ENCODE measurements around the gene RBM19.

The RBM19 gene

DNA sequence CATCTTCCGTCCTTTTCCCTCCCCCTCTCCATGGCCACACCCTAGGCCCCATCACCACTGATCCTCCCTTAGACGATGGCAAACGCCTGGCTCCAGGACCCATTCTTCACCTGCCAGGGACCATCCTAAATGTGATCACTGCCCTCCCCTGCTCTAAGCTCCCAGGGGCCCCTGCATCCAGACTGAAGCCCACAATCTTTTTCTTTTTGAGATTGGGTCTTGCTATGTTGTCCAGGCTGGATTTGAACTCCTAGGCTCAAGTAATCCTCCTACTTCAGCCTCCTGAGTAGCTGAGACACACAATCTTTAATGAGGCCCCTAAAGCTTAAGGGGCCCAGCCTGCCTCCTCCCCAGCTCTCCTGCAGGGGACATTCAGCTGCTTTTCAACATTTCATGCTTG, 15.3 kb downstream of the RBM19 start:
- DNase-seq: no peak

DNA sequence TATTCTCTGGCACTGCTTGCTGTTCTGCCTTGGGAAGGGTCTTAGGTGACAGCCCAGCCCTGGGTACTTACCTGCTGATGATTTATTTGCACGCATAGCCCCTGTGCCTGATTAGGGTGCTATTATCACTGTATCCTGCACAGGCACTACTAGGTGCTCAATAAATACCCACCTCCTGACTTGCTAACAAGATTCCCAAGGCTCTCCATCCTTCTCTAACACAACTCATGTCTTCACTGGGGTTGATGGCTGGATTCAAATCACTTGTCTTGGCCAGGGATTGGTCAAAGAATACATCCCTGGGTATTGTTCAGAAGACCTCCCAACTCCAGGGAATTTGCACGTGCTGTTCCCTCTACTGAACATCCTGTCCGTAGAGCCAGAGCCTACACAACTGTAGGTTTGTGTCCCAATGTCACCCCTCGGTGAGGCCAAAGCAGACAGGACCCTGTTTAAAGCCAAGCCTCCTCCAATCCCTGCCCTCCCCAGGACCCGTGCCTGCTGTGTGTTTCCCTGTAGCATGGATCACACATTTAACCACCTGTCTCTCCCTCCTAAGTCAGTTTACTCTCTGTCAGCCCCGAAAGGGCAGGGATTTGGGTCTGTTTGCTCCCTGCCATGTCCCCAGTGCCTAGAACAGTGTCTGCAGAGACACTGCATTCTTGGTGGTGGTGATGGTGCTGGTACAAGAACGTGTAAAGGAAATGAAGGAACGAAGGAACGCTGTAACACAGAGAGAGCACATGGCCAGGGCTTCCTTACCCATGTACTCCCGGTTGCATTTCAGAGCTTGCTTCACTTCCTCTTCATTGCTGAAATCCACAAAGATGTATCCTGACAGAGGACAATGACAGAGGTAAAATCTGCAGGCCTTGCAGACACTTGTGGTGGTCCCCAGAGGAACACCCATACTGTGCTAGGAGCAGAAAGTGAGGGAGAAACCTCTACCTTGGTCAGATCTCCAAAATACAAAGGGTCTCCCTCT, 16.5 kb downstream of the RBM19 start:
- no peak for DNase-seq

DNA sequence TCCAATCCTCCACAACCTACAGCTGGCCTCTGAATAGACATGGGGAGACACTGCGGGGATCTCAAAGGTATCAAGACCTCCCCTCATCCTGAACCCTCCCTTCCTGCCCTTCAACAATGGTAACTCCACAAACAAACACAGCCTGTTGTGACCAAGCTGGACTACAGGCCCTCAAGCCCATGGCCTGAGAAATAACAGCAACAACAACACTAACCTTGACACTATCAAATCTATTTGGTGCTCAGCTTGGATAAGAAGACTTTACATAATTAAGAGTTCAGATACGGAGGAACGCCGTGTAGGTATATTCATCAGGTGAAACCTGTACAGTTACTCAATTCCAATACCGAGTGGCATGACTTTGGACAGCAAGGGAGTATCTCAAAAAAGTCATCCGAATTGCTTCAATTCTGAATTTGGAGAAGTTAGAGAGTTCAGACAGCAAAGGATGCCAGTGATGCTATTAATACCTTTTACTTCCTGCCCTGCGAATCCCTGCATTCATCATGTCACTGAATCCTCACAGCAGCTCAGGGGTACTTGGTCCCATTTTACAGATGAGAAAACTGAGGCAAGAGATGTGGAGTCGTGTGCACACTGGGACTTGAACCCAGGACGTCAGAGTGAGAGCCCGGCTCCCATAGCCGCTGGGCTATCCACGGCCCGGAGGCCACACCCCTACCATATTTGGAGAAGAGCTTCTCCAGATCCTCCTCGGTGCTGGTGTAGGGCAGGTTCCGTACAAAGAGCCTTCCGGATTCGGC, 17.8 kb downstream of the RBM19 start:
- DNase-seq: no peak

DNA sequence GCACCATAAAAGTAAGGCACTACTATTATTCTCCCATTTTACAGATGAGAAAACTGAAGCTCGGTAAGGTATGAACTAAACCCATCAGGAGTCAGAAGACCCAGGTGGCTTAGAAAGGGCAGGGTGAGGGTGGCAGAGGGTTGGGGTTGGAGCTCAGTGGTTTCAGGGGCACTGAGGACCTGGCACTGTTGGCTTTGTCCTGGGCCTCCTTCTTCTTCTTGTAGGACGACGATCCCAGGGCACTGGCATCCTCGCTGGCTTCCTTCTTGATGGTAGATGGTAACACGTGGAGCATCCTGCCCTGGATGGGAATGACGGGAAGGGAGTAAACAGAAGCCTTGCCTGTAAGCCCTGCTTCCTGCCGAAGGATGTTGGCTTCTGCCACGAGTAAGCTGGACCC, 19.9 kb downstream of the RBM19 start:
- DNase-seq: no peak

DNA sequence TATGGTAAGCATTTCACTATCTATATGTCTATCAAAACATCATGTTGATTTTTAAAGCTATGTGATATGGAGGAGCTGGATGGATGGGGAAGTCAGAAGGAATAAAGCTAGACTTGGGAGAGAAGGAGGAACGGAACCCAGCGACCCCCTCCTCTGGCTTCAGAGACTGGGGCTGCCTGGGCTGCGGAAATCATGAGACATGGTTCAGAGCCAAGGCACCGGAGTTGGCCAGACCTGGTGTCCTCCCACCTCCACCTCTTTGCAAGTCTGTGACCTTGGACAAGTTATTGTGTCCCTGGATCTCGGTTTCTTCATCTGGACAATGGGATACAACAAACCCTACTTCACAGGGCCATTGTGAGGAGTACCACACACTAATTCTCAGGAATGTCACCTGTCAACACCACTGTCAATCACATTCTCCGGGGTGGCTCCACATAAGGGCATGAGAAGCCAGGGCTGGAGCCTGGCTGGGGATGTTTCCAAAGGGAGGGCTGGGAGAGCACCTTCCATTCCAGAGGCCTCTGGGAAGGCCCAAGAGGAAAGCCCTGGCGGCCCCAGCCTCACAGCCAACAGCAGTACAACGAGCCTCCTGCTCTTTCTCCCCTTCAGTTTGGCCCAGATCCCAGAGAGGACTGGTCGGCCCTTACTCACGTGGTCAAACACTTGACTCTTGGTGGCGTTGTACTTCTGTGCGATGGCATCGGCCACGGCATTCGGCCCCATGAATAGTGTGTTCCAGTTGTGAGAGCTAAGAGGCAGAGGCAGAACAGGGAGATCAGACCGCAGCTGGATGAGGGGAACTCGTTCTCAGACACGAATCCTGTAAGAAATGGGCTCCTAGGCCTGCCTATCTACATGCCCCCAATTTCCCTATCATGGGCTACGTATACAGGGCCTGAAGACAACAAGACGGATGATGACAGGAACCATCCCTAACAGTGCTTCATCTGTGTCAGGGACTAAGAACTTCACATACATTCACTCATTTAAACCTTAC, 20.7 kb downstream of the RBM19 start:
- no peak for DNase-seq

DNA sequence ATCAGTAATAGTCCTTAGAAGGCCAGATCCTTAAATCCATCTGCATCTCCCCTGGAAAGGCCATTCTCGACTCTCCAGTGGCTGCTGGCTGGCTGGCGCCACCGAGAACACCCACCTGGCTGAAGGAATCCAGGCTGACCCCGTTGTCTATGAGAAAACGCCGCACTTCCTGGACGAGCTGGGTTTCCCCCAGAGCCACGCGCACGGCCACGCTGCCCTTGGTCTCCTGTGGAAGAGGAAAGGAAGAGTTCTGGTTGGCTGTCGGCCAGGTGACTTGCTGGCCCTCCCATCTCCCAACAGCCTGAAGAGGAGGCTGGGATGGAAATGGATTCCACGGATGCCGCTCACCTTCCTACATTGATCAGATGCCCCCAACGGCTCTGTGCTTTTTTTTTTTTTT, 23.9 kb downstream of the RBM19 start:
- DNase-seq: no peak

DNA sequence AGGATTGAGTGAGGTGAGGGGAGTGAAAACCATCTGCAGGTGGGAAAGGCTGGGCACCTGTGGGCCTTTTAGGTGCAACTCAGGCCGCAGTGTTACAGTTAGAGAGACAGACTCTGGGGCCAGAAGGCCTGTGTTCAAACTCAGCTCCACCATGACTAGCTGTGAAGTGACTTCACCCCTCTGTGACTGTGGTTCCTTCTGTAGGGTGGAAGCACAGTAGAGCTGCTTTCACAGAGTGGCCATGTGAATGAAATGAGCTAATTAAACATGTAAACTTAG, 25.0 kb downstream of the RBM19 start:
- no peak for DNase-seq

DNA sequence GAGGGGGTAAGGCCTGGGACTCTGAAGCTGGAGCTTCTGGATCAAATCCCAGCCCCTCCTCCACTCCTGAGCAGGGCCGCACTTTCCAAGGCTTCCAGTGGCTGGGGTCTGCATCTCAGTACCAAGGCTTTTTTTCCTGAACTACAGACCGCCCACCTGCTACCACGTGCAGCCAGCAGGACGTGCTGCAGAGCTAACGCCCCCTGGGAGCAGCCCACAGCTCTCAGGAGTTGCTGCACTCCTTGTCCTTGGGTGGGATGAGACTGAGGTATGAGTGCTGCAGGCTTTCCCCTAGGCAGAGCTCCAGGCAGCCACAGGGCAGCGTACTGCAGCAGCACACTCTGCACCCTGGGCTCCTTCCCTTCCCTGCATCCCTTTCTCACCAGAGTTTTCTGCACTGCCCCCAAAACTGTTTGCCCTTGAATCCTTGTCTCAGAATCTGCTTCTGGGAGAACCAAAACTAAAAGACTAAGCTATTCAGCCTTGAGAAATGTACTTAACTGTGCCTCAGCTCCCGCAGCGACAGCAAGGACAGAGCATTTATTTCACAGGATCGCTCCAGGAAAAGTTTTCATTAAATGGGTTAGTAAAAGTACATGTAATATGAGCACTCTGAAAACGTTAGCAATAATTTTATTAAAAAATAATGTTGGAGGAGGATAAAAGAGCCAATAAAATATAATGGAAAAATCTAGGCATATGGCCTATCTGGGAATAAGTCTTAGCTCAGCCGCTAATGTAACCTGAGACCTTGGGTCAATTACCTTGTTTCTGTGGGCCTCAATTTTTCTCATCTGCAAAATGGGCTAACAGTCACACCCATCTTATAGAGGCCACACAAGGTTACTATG, 25.5 kb downstream of the RBM19 start:
- no peak for DNase-seq

DNA sequence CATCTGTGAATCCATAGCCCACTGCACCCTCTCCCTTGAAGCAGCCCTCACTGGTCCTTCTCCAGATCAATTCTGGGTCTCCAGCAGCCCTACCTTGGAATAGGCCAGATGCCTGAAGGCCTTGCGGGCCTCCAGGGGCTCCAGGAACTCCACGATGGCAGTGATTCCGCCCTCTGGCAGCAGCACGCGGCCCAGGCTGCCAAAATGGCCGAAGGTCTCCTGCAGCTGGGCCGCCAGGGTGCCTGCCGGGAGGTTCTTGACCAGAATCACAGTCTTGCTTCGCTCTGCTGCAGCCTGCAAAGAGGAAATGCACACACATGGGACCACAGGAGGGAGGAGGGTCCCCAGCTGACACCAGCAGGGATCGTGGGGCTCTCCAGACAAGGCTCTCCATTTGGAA, 26.3 kb downstream of the RBM19 start:
- DNase-seq: no peak

DNA sequence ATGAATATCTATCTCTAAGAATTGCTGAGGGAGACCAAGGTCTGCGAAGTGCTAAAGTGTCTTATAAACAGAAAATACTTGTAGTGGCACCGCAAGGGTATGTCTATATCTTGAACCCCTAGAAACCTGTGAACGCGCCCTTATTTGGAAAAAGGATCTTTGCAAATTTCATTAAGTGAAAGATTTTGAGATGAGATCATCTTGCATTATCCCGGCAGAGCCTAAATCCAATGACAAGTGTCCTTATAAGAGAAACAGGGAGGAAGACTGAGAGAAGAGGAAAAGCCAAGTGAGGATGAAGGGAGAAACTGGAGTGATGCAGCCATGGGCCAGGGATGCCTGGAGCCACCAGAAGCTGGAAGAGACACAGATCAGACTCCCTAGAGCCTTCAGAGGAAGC, 27.7 kb downstream of the RBM19 start:
- DNase-seq: no peak

DNA sequence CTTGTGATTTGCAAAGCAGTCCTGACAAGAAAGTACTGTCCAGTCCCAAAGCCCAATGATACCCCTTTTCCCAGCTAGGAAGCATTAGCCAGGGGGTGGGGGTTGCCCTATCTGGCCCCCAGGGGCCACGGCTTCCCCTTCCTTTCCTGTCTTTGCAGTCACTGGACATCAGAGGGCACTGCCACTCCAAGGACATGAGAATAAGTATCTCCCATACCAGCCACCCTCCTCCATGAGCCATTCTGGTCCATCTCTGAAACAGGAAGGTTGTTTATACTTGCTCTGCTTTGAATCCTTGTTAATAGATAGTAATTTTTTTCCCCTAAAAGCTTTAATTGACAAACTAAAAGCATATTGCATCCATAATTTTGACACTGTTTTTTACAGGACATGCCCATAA, 29.7 kb downstream of the RBM19 start:
- DNase-seq: no peak

DNA sequence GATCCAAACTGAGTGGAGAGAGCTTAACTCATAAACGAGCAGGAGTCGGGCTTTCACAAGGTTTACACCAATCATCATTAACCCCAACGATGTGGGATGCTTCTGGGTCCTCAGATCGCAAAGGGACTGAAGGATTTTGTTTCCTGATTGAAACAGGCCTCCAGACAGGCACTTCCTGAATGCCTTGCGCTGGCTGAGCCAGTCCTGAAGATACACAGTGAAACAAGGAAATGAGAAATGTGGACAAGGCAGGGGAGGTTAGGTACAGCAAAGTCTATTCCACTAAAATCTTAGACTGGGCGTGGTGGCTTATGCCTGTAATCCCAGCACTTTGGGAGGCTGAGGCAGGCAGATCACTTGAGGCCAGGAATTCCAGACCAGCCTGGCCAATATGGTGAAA, 30.7 kb downstream of the RBM19 start:
- DNase-seq: no peak

DNA sequence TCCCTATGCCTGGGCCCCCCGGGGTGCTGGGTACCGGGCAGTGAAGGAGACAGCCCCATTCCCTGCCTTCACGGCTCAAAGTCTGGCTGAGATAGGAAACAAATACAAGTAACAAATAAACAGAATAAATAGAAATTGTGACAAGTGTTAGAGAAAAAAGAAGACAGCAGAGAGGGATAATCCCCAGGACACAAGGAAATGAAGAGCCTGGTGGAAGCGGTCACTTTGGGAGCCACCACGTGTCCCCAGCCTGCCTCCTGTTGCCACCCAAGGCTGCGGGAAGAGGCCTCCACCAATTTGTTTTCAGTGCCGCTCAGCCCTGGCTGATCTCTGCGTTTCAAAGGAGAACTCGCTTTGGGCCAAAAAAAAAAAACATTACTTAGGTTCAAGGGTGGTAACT, 31.2 kb downstream of the RBM19 start:
- no peak for DNase-seq

DNA sequence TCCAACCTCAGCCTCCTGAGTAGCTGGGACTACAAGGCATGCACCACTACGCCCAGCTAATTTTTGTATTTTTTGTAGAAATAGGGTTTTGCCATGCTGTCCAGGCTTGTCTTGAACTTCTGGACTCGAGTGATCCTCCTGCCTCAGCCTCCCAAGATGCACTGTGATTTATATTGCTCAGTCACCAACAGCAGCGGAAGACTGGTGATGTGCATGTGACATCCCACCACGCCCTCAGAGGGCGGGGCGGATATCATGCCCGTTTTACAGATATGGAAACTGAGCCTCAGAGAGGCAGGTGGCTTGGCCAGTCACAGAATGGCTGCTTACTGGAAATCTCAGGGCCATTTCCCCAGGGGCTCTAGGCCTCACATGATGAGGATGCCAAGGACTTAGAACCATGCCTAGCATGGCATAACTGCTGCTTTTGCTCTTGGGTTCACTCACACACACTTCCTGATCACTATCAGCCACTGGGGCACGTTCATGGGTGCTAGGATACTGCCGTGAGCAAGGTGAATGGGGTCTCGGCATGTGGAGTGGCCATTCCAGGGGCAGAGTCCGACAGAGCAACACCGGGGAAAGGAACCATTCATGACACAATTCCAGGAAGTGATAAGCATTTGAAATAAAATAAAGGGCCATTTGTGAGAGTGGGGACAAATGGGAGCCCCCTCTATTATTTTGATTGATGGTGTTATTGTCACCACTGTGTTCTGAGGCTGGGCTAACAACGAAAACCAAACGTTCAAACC, 31.9 kb downstream of the RBM19 start:
- no peak for DNase-seq

DNA sequence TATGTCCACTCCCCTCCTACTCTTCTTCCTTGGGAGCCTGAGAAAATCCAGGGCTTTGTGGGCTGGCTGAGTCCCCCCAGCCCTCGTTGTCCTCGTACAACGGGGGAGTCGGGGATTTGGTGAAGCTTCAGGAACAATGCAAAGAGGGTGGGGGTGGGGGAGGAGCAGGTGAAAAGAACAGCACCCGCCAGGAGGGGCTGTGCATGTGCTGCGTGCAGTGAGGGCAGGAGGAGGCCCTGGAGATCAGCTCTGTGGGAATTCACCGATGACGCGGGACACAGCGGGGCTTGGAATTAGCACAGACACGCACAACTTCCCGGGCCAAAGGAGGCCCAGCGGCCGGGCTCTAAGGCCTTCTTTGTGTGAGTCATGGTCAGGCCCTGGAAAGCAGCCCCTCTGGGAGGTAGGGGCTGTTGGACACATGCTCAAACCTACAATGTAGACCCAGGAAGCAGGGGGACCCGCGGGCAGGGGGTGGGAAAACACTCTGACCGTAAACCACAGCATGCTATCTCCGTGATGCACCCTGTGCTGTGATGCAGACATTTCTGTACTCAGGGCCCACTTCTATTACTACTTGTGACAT, 32.8 kb downstream of the RBM19 start:
- no peak for DNase-seq

DNA sequence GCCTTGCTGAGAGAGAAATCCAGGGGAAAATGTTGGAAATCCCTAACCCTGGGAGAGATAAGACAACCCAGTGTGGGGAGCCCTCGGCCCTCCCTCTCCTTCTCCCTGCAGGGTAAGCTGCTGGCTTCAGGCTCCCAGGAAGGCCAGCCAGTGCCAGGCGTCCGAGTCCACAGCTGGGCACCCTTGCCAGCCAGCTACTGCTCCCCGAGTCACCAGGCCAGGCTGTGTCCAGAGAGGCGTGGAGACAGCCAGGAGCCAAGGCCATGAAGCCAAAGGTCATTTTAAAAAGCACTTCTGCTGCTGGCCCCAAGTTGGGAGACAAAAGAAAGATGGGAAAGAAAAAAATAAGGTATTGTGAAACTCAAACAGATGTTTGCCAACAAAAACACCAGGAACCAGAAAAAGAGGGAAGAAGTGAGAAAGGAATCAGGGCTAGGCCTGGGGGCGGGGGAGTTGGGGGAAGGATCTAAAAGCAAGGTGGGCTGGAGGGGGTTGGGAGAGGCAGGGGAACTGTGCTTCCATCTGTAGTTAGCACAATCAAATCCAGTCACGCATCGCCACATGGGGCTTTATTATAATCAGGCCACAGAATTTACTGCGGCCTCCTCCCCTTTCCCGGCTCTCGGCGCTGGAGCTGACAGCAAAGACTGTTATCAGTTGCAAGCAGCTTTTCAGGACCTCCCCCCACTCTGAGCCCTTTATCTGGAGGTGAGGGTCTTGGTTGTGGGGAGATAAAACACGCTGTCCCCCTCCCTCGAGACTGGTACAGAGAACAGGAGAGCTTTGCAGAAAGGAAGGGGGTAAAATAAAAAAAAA, 33.5 kb downstream of the RBM19 start:
- DNase-seq: no peak

DNA sequence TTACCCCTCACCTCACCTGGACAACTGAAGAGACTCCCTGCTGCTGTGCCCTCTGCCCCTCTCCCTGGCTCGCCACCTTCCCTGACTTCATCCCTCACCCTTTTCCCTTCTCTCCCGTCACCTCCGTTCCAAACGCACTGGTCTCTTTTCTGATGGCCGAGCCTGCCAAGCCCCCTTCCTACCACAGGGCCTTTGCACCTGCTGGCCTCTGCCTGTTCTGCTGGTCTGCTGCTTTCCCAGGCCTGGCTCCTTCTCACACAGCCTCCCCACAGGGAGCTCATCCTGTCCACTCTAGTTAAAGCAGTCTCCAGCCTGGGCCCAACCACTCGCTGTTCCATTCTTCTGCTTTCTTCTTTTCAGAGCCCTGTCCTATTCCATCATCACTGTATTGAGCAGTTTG, 34.6 kb downstream of the RBM19 start:
- no peak for DNase-seq

DNA sequence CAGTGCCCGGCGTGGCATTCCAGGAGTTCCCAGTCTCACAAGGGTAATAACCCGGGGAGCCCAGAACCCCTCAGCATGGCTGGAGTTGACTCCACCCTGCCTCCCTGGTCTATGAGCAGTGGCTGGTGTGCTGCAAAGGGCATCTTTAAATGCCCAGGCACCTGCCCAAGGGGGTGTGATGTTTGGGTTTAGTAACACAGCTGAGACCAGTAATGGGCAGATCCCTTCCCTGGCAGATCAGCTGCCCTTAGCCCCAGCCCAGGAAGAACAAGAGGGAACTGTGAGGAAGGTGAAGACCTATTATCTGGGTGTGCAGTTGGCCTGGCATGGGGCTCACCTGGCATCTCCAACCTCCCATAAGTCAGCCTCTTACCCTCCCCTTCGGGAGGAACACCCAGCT, 35.9 kb downstream of the RBM19 start:
- no peak for DNase-seq

DNA sequence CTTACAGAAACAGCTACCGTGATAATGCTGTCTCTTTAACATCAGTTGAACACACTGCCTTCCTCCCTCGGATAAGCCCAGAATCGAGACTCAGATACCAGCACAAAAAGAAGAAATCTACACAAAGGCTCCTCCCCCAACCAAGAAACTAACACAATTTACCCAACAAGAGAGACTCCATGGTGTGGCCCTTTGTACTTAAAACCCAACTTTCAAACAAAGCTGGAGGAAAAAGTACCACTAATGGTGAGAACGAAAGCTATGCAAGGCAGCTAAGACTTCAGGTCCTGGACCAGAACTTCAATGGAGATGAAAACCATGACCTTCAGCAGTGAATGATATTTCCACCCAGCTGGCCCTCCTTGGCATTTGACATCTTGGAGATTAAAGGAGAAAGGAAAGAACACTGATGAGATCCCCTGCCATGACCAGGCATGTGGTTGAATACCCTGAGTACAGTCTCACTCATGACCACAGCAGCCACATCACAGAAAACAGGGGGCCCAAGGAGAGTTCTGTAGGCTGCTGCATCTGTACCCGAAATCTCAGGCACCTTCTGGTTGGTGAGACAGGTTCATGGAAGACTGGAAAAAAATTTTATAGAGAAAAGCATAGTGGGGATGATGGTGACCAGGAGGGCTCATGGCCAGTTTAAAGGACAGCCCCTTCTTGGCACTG, 36.7 kb downstream of the RBM19 start:
- DNase-seq: no peak

DNA sequence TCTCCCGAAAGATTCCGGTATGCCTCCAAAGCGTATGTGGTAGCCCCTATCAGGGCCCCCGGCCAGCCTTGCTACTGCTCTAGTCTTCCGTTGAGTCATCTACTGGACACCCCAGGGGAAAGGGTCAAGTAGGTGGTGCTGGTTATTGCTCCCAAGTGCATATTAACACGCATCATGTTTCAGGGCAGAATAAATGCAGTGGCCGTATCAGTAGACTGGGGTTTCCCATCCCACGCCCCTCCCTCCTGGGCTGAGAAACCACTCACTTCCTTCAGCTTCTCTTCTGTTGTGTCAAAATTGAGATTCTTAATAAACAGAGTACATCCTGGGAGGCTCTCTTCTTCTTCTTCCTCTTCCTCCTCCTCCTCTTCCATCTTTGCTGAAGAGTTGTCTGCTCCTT, 39.3 kb downstream of the RBM19 start:
- DNase-seq: no peak
